ENCODE data around the gene HDAC4.

Gene HDAC4

DNA sequence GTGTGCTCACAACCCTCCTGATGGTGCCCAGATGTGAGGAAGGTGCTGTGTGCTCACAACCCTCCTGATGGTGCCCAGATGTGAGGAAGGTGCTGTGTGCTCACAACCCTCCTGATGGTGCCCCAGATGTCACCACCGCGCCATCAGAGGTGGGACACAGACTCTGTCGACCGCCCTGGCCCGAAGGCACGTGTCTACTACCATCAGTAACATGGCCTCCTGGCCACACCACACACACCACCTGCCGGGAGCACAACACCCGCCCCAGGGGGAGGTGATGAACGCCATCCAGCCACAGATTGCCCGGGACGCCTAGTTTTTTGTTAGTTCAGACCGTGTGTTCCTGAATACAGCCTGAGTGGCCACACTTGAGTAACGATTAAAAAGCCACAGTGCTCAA is 24.5 kb downstream of the HDAC4 start:
- H3K27ac ChIP-seq (ENCODE audit: insufficient read depth, low read depth, low read length, poor library complexity, severe bottlenecking), result no peak overlapping the region
- no peaks in the 10 kb centered on the region for H3K36me3 ChIP-seq (ENCODE audit: control insufficient read depth, insufficient read depth, low read length)
- H3K4me3 ChIP-seq (ENCODE audit: insufficient read depth, low read depth, low read length), result no peak overlapping the region
- no peaks in the 10 kb centered on the region for H3K9me3 ChIP-seq (ENCODE audit: control insufficient read depth, low read length)
- WGBS, 2 experiments, result 95 to 96% methylated on average over 13 of the region's 13 CpGs
- no peaks in the 10 kb centered on the region for H3K27me3 ChIP-seq (ENCODE audit: control insufficient read depth, insufficient read depth, low read length, poor library complexity, severe bottlenecking)
- H3K4me1 ChIP-seq (ENCODE audit: control insufficient read depth, insufficient read depth, low read length), result no peaks in the 10 kb centered on the region

DNA sequence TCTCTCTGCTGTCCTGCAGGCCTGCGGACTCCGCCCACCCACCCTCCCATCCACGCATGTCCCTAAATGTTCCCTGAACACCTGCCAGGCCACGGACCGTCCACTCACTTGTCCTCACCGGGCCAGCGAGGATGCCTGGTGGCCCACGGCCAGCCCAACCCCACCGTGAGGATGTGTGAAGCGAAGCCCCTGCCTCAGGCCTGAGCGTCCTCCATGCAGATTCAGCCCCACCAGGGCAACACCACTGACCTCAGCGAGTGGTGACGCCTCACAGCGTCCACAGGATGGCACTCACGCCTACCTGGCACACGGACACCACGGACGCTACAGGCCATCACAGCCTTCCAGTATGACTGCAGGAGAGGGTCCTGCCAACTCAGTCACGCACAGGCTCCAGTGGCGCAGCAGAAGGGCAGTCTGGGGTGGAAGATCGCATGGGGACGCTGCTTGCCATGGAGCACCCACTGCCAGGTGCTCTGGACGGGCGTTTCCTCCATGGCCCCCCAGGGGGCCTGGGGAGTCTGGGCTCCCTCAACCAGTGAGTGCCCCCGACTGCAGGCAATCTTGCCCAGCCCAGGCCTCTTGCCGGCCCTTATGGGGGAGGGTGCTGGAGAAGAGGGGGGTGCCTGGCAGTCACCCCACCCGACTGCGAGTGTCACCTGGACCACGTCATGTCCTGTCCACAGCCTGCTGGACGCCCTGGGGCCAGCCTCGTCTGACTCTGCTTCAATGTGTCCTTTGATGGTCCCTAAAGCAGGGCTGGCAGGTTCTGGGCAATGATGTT is 25.4 kb downstream of the HDAC4 start:
- no peak overlapping the region for H3K27ac ChIP-seq (ENCODE audit: insufficient read depth, low read depth, low read length, poor library complexity, severe bottlenecking)
- 94% methylated on average over 31 of the region's 31 CpGs for WGBS, 2 experiments
- no peaks in the 10 kb centered on the region for H3K4me1 ChIP-seq (ENCODE audit: control insufficient read depth, insufficient read depth, low read length)
- no peaks in the 10 kb centered on the region for H3K36me3 ChIP-seq (ENCODE audit: control insufficient read depth, insufficient read depth, low read length)
- no peaks in the 10 kb centered on the region for H3K9me3 ChIP-seq (ENCODE audit: control insufficient read depth, low read length)
- H3K4me3 ChIP-seq (ENCODE audit: insufficient read depth, low read depth, low read length), result no peak overlapping the region
- no peaks in the 10 kb centered on the region for H3K27me3 ChIP-seq (ENCODE audit: control insufficient read depth, insufficient read depth, low read length, poor library complexity, severe bottlenecking)

DNA sequence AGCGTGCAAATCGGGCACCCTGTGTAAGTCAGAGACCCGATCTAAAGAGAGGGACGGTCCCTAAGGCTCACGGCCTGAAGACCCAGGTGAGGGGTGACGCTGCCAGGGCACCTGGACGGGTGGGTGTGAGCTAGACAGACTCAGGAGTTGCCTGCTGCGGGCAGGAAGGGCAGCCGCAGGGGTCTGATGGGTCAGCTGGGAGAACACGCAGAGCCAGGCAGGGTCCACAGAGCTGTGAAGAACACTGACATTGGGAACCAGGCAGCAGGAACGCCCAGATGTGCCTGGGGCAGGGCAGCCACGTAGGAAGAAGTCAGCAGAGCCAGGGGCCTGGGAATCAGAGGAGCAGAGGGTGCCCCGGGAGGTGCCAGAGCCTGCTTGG is 25.9 kb downstream of the HDAC4 start:
- Histone ChIP-seq H3K27ac (ENCODE audit: insufficient read depth, low read depth, low read length, poor library complexity, severe bottlenecking) (no peak overlapping the region), H3K27me3 (ENCODE audit: control insufficient read depth, insufficient read depth, low read length, poor library complexity, severe bottlenecking) (no peaks in the 10 kb centered on the region), H3K4me3 (ENCODE audit: insufficient read depth, low read depth, low read length) (no peak overlapping the region), H3K9me3 (ENCODE audit: control insufficient read depth, low read length) (no peaks in the 10 kb centered on the region), H3K36me3 (ENCODE audit: control insufficient read depth, insufficient read depth, low read length) (no peaks in the 10 kb centered on the region), H3K4me1 (ENCODE audit: control insufficient read depth, insufficient read depth, low read length) (no peaks in the 10 kb centered on the region)
- WGBS, 2 experiments, result 95 to 96% methylated on average over 13 of the region's 13 CpGs

DNA sequence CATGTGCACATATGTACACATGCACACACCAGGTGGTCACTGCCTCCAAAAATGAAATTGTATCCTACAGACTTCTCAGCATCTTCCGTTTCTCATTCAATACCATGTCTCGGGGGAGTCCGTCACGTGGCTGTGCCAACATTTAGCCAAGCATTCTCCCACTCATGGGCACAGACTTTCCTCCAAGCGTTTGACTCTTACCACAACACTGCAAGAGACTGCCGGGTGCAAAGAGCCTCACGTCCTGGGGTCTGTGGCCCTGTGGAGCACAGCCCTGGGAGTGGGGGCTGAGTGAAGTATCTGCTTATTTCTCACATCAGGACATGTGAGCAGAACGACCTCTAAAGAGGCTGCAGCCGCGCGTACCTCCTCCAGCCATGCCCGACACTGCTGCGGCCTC is 28.0 kb downstream of the HDAC4 start:
- no peaks in the 10 kb centered on the region for H3K9me3 ChIP-seq (ENCODE audit: control insufficient read depth, low read length)
- no peaks in the 10 kb centered on the region for H3K36me3 ChIP-seq (ENCODE audit: control insufficient read depth, insufficient read depth, low read length)
- H3K27ac ChIP-seq (ENCODE audit: insufficient read depth, low read depth, low read length, poor library complexity, severe bottlenecking), result no peak overlapping the region
- H3K4me3 ChIP-seq (ENCODE audit: insufficient read depth, low read depth, low read length), result no peak overlapping the region
- no peaks in the 10 kb centered on the region for H3K4me1 ChIP-seq (ENCODE audit: control insufficient read depth, insufficient read depth, low read length)
- no peaks in the 10 kb centered on the region for H3K27me3 ChIP-seq (ENCODE audit: control insufficient read depth, insufficient read depth, low read length, poor library complexity, severe bottlenecking)
- 95 to 97% methylated on average over 13 of the region's 13 CpGs for WGBS, 2 experiments

DNA sequence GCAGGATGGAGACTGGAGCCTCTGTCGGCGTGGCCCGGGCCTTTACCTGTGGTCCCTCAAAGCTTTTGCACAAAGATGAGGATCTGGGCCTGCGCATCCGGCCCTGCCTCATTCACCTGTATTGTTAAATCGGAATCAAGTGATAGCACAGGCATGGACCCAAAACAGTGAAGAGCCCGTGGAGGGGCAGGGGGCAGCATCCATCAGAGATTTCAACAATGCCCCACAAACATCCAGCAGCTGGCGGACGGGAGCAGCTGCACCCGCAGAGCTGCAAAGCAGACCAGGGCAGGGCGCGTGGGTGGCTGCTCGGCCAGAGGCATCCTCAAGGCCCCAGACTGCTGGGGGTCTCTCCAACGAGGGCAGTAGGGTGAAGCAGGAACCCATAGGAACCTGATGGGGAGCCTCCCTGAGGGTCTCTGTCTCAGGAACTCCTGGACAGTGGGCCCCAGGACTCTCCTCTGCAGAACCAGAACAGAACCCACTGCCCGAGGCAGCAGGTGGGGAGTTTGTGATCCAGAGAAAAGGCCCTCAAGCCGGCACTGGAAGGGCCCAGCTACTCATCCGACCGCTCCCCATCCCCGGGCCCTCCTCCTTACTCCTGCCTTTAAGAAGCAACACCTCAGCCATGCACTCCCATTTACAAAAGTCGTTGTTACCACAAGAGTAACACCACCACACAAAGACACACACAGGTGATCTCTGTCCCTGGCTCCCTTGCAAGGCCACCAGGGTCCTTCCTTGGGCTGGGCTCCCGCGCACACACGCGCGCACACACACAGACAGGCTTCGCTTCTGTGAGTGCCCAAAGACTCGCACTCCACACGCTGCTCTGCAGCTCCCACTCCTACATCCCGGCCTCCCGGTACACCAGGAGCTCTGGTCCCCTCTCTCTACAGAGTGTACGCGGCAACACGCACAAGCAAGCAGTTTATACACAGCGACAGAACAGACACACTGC is 28.8 kb downstream of the HDAC4 start:
- Histone ChIP-seq H3K4me1 (ENCODE audit: control insufficient read depth, insufficient read depth, low read length) (no peaks in the 10 kb centered on the region), H3K4me3 (ENCODE audit: insufficient read depth, low read depth, low read length) (no peak overlapping the region), H3K27ac (ENCODE audit: insufficient read depth, low read depth, low read length, poor library complexity, severe bottlenecking) (no peak overlapping the region), H3K9me3 (ENCODE audit: control insufficient read depth, low read length) (no peaks in the 10 kb centered on the region), H3K27me3 (ENCODE audit: control insufficient read depth, insufficient read depth, low read length, poor library complexity, severe bottlenecking) (no peaks in the 10 kb centered on the region), H3K36me3 (ENCODE audit: control insufficient read depth, insufficient read depth, low read length) (no peaks in the 10 kb centered on the region)
- WGBS, 2 experiments, result 93% methylated on average over 34 of the region's 34 CpGs

DNA sequence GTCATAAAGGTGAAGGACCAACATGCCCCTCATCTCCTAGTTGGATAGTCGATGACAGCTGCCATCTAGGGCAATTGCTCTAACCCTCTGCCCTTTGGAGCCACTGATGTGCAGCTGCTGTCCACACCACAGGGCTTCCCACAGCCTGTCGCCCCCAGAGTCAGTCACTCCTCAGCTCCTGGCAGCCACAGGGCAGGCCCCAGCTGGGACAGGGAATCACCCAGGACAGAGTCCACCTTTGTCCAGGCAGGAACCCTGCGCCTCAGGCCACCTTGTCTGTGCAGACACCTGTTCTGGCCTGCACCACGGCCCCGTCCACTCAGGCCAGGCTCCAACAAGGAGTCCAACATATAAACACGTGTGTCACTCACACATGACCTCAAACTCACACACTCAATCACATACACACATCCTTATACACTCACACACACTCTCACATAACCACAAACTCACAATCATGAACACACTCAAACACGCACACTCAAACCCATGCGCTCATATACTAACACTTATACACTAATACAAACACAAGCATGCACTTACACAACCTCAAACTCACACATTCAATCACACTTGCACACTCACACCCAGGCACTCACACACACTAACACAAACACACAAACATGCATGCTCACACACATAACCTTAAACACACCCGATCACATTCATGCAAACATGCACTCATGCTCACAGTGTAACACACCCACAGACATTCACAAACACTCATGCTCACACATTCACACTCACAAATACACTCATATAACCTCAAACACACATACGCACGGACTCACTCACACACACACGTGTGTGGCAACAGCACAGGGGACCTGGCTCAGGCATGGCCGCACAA is 29.7 kb downstream of the HDAC4 start:
- no peaks in the 10 kb centered on the region for H3K36me3 ChIP-seq (ENCODE audit: control insufficient read depth, insufficient read depth, low read length)
- H3K4me1 ChIP-seq (ENCODE audit: control insufficient read depth, insufficient read depth, low read length), result no peaks in the 10 kb centered on the region
- H3K4me3 ChIP-seq (ENCODE audit: insufficient read depth, low read depth, low read length), result no peak overlapping the region
- H3K27me3 ChIP-seq (ENCODE audit: control insufficient read depth, insufficient read depth, low read length, poor library complexity, severe bottlenecking), result no peaks in the 10 kb centered on the region
- 93 to 96% methylated on average over 13 of the region's 13 CpGs for WGBS, 2 experiments
- H3K9me3 ChIP-seq (ENCODE audit: control insufficient read depth, low read length), result no peaks in the 10 kb centered on the region
- no peak overlapping the region for H3K27ac ChIP-seq (ENCODE audit: insufficient read depth, low read depth, low read length, poor library complexity, severe bottlenecking)

DNA sequence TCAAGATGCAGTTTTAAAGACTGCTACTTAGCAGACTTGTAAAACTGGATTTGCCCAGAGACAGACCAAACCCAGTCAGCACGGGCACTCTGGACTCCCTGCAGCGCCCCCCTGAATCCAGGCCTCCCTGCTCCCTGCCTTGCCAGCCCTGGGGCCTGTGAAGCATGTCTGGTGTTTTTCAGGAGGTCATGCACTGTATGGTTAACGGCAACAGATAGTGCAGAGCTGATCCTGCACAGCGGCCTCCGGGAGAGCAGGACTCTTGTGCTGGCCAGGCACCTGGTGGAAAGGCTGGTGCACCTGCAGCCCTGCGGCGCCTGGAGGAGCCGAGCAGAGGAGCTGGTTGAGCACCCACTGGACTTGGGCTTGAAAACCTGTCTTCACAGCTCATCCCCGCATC is 30.4 kb downstream of the HDAC4 start:
- 94 to 96% methylated on average over 9 of the region's 9 CpGs for WGBS, 2 experiments
- Histone ChIP-seq H3K4me1 (ENCODE audit: control insufficient read depth, insufficient read depth, low read length) (no peaks in the 10 kb centered on the region), H3K9me3 (ENCODE audit: control insufficient read depth, low read length) (no peaks in the 10 kb centered on the region), H3K27me3 (ENCODE audit: control insufficient read depth, insufficient read depth, low read length, poor library complexity, severe bottlenecking) (no peaks in the 10 kb centered on the region), H3K36me3 (ENCODE audit: control insufficient read depth, insufficient read depth, low read length) (no peaks in the 10 kb centered on the region), H3K27ac (ENCODE audit: insufficient read depth, low read depth, low read length, poor library complexity, severe bottlenecking) (no peak overlapping the region), H3K4me3 (ENCODE audit: insufficient read depth, low read depth, low read length) (no peak overlapping the region)

DNA sequence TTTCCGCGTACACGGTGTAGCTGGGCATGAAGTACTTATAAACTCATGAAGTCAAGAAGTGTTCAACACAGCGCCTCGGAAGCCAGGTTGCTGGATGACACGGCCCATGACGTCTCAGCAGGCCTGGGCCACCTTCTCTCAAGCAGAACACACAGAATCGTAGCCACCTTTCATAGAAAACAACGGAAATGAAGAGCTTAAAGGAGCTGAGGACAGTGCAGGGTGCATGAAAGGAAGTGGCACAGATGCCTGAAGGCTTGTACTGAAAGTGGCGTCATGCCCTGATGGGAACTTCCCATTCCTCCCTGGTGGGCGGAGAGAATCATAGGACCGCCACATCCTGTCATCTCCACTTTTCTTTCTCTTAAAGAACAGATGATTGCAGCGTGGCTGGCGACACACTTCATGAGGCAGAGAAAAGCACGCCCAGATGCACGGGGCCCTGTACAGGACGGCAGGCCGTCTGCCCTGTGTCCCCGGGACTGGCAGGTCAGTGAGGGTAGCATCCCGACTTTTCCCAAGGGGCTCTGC is 31.1 kb downstream of the HDAC4 start:
- no peak overlapping the region for H3K27ac ChIP-seq (ENCODE audit: insufficient read depth, low read depth, low read length, poor library complexity, severe bottlenecking)
- no peaks in the 10 kb centered on the region for H3K4me1 ChIP-seq (ENCODE audit: control insufficient read depth, insufficient read depth, low read length)
- H3K27me3 ChIP-seq (ENCODE audit: control insufficient read depth, insufficient read depth, low read length, poor library complexity, severe bottlenecking), result no peaks in the 10 kb centered on the region
- no peak overlapping the region for H3K4me3 ChIP-seq (ENCODE audit: insufficient read depth, low read depth, low read length)
- WGBS, 2 experiments, result 94 to 96% methylated on average over 20 of the region's 20 CpGs
- no peaks in the 10 kb centered on the region for H3K9me3 ChIP-seq (ENCODE audit: control insufficient read depth, low read length)
- no peaks in the 10 kb centered on the region for H3K36me3 ChIP-seq (ENCODE audit: control insufficient read depth, insufficient read depth, low read length)

DNA sequence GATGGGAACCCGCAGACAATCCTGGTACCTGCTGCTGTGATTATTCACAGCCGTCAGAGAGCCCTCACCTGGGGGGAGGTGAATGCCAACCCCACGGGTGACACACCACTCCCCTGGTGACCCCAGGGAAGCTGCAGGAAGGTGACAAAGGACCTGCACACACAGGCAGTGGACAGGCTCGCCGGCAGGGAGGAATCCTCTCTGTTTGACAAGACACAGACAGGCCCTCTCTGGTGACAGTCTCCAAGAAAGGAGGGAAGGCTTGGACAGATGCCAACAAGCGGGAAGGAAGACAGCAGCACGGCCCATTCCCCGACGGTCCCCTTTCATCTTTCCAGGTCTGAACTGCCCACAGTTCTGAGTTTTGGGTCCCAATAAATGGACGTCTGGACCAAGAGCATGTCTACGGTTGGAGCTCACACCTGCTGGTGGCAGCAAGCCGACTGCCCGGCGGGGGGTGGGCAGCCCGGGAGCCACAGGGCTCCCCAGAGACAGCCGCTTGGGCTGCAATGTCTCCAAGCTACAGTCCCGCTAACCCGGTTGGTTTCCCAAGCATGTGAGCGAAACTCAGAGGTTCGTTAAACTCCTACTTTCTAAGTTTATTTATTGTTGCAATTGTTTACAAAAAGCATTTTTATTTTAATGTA is 31.8 kb downstream of the HDAC4 start:
- Histone ChIP-seq H3K9me3 (ENCODE audit: control insufficient read depth, low read length) (no peaks in the 10 kb centered on the region), H3K4me1 (ENCODE audit: control insufficient read depth, insufficient read depth, low read length) (no peaks in the 10 kb centered on the region), H3K36me3 (ENCODE audit: control insufficient read depth, insufficient read depth, low read length) (no peaks in the 10 kb centered on the region), H3K27ac (ENCODE audit: insufficient read depth, low read depth, low read length, poor library complexity, severe bottlenecking) (no peak overlapping the region), H3K27me3 (ENCODE audit: control insufficient read depth, insufficient read depth, low read length, poor library complexity, severe bottlenecking) (no peaks in the 10 kb centered on the region), H3K4me3 (ENCODE audit: insufficient read depth, low read depth, low read length) (no peak overlapping the region)
- 91 to 92% methylated on average over 18 to 20 of the region's 20 CpGs for WGBS, 2 experiments
